ENCODE measurements around the gene NUP43. TPM values are rescaled to one million over a fixed set of nuclear protein-coding genes. Genes with fewer than 3 reads are reported as not detected.

The NUP43 gene
- total RNA-seq, 1 experiment from 2014 or later = 42.8 TPM

DNA sequence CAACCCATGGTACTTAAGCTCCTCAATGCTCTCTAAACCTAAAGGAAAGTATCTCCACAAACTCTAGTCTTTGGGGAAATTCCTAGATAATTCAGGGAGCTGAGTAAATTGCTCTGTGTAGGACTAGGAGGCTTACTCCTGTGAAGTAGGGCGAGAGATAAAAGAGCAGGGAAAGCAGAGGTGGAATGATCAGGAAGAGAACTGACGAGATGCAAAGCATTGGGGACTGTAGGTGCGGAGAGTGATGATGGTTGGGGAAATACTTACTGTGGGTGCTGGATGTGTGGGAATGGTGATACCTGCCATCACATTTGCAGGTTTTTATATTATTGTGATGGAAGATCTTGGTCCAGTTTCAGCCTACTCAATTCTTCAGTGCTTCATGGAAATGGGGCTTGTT lies 26.8 kb downstream of the NUP43 start:
- BruUV-seq (replicated peaks) = no TSS peak
- Mint-ChIP-seq H3K27me3 (ENCODE audit: unreplicated experiment) (no peaks in the 10 kb centered on the region), H3K27ac (ENCODE audit: unreplicated experiment) (peak overlapping the region; percentile 28), H3K4me1 (ENCODE audit: low read depth, unreplicated experiment) (no peaks in the 10 kb centered on the region), H3K4me3 (ENCODE audit: low read depth, unreplicated experiment) (no peak overlapping the region), H3K36me3 (ENCODE audit: insufficient read depth, unreplicated experiment) (peaks cover 22% of the 10 kb centered on the region), H3K9me3 (ENCODE audit: low read depth, unreplicated experiment) (no peaks in the 10 kb centered on the region)
- CTCF ChIA-PET = no interaction called here
- intact Hi-C loops (cut with micrococcal nuclease; ENCODE audit: unreplicated experiment) = no loop called here
- no peak for DNase-seq
- TF ChIP-seq, protein P1, sequence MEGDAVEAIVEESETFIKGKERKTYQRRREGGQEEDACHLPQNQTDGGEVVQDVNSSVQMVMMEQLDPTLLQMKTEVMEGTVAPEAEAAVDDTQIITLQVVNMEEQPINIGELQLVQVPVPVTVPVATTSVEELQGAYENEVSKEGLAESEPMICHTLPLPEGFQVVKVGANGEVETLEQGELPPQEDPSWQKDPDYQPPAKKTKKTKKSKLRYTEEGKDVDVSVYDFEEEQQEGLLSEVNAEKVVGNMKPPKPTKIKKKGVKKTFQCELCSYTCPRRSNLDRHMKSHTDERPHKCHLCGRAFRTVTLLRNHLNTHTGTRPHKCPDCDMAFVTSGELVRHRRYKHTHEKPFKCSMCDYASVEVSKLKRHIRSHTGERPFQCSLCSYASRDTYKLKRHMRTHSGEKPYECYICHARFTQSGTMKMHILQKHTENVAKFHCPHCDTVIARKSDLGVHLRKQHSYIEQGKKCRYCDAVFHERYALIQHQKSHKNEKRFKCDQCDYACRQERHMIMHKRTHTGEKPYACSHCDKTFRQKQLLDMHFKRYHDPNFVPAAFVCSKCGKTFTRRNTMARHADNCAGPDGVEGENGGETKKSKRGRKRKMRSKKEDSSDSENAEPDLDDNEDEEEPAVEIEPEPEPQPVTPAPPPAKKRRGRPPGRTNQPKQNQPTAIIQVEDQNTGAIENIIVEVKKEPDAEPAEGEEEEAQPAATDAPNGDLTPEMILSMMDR (IDR thresholded peaks at IDR 0.05; ENCODE audit: unreplicated experiment) = no peak

DNA sequence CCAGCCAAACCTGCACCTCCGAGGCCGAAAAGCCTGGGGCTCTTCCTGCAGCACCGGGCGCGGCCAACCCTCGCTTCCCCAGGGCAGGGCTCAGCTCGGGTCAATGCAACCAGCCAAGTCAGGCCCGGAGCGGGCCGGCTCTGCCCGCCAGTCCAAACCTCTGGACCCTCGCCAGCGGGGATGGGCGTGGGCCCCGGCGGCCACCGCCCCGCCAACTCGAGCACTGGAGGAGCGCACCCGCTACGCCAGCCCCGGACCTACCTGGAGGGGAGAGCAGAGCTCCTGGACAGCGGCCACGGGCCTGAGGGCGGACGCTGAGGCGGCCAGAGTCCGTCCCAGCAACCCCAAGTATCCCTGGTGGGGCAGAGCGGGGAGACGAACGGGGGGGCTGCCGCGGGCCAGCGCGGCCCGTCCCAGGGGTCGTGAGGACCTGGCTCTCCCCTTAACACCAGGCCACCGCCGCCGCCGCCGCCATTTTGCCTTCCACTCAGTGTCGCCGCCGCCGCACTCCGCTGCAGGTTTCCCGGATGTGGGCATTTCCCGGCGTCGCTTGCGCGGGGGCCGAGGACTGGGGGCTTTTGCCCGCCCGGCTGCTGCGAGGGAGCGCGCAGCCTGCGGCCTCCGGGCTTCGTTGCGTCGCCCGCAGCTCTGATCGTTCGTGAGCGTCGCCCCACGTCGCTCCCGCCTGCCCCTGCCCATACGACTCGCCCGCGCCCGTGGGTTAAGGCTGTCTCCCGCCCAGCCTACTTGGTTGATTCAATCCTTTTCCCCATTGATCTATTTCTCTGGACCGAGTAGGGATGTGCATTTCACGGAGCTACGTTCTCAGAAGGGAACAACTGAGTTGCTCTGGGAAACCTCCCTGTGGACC lies 28.5 kb downstream of the NUP43 start, which contains the start of gene LATS1:
LATS1 (minus strand) TSS at position 514 of the 871 bp plus-strand sequence. CDS start 15,975 bp downstream, outside the sequence.
- no TSS peak for BruUV-seq (replicated peaks)

DNA sequence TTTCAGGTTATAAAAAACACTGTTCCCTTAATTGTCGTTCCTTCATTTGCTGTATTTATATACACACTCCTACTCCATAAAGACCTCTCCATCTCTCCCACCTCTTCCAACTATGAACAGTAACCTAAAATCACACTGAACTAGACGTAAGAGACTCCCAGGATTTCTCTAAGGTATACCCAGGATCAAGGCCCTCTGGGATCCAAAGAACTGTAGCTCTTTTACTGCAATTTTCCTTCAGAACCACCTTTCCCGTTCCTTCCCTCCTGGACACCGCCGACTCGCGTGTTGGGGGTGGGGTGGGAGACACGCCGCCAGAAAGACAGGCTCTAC lies 29.1 kb downstream of the NUP43 start:
- Mint-ChIP-seq H3K4me1 (ENCODE audit: low read depth, unreplicated experiment) (no peaks in the 10 kb centered on the region), H3K9me3 (ENCODE audit: low read depth, unreplicated experiment) (no peaks in the 10 kb centered on the region), H3K27me3 (ENCODE audit: unreplicated experiment) (no peaks in the 10 kb centered on the region), H3K36me3 (ENCODE audit: insufficient read depth, unreplicated experiment) (peaks cover 17% of the 10 kb centered on the region), H3K27ac (ENCODE audit: unreplicated experiment) (peak overlapping the region; percentile 86), H3K4me3 (ENCODE audit: low read depth, unreplicated experiment) (peak overlapping the region; percentile 95)
- TF ChIP-seq, protein P1 (IDR thresholded peaks at IDR 0.05; ENCODE audit: unreplicated experiment) = no peak
- DNase-seq = no peak
- CTCF ChIA-PET = interaction anchor here (0.6 to 0.7 kb wide), 2 partner anchors 15 to 114 kb away, joined by 3 read pairs; no protein-coding TSS in a partner anchor
- no TSS peak for BruUV-seq (replicated peaks)
- intact Hi-C loops (cut with micrococcal nuclease; ENCODE audit: unreplicated experiment) = no loop called here

More for the DNA sequence above, 28.5 kb downstream of the NUP43 start, which contains the start of gene LATS1:
- TF ChIP-seq, protein P1 (IDR thresholded peaks at IDR 0.05; ENCODE audit: unreplicated experiment) = no peak
- DNase-seq = peak; percentile 84
- peaks cover 17% of the 10 kb centered on the region for H3K36me3 Mint-ChIP-seq (ENCODE audit: insufficient read depth, unreplicated experiment)
- H3K4me1 Mint-ChIP-seq (ENCODE audit: low read depth, unreplicated experiment) = no peaks in the 10 kb centered on the region
- intact Hi-C loops (cut with micrococcal nuclease; ENCODE audit: unreplicated experiment) = no loop called here
- peak within 1 kb of the TSS; percentile 95 for H3K4me3 Mint-ChIP-seq (ENCODE audit: low read depth, unreplicated experiment)
- no peaks in the 10 kb centered on the region for H3K9me3 Mint-ChIP-seq (ENCODE audit: low read depth, unreplicated experiment)
- CTCF ChIA-PET = interaction anchor here (0.7 kb wide), 1 partner anchor 113 kb away, joined by 3 read pairs; no protein-coding TSS in a partner anchor
- peak within 1 kb of the TSS; percentile 86 for H3K27ac Mint-ChIP-seq (ENCODE audit: unreplicated experiment)
- H3K27me3 Mint-ChIP-seq (ENCODE audit: unreplicated experiment) = no peaks in the 10 kb centered on the region

DNA sequence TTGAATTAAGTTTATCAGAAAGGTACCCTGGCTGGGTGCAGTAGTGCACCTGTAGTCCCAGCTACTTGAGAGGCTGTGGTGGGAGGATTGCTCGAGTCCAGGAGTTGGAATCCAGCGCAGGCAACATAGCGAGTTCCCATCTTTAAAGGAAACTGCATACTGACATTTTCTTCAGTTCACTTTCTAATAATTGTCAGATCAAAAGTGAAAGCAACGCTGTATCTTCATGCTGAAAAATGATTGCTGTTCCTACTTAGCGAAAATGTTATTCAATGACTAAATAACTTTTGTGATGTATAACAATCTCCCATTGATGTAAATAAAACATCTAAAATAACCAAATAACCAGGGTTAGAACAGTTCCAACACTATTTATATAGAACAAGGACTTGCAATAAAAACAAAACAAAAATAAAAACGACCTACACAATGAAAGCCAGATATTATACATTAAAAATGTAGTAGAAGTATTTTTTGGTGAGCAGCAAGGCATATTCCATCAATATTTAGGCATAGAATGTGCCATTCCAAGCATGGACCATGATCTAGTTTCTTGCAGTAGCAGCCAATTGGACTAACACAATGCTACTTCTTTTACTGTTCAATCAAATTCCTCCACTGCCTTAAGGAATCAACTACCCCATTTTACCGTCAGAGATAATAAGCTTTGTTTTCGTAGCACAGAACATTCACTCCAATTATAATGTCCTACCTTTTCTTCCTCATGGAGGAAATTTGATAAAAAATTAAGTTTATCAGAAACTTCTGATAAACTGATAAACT lies 30.0 kb downstream of the NUP43 start:
- Mint-ChIP-seq H3K4me1 (ENCODE audit: low read depth, unreplicated experiment) (no peaks in the 10 kb centered on the region), H3K4me3 (ENCODE audit: low read depth, unreplicated experiment) (peak overlapping the region; percentile 95), H3K27me3 (ENCODE audit: unreplicated experiment) (no peaks in the 10 kb centered on the region), H3K27ac (ENCODE audit: unreplicated experiment) (no peak overlapping the region), H3K9me3 (ENCODE audit: low read depth, unreplicated experiment) (no peaks in the 10 kb centered on the region), H3K36me3 (ENCODE audit: insufficient read depth, unreplicated experiment) (peaks cover 22% of the 10 kb centered on the region)
- TSS peak; percentile 49 for BruUV-seq (replicated peaks)
- CTCF ChIA-PET = interaction anchor here (0.6 kb wide), 1 partner anchor 14 kb away, joined by 3 read pairs; no protein-coding TSS in a partner anchor
- intact Hi-C loops (cut with micrococcal nuclease; ENCODE audit: unreplicated experiment) = no loop called here
- no peak for DNase-seq
- TF ChIP-seq, protein P1 (IDR thresholded peaks at IDR 0.05; ENCODE audit: unreplicated experiment) = no peak
